NCI-H345 (cell line): ENCODE measurements around the gene KIF20B.

Experiments used
- DNase-seq: peaks from one replicate; lab custom pipeline; 2025; lab: John Stamatoyannopoulos, UW

The KIF20B gene

GRCh38 chr10:89701242-89702120, at the start of gene KIF20B:
Gene KIF20B (plus strand): TSS chr10:89701590. CDS start chr10:89705295, 3,705 bp downstream.
- peak; percentile 94 for DNase-seq

- no peak for DNase-seq
These were observed 49.3 kb upstream of the KIF20B start for GRCh38 chr10:89651916-89652573.

DNA sequence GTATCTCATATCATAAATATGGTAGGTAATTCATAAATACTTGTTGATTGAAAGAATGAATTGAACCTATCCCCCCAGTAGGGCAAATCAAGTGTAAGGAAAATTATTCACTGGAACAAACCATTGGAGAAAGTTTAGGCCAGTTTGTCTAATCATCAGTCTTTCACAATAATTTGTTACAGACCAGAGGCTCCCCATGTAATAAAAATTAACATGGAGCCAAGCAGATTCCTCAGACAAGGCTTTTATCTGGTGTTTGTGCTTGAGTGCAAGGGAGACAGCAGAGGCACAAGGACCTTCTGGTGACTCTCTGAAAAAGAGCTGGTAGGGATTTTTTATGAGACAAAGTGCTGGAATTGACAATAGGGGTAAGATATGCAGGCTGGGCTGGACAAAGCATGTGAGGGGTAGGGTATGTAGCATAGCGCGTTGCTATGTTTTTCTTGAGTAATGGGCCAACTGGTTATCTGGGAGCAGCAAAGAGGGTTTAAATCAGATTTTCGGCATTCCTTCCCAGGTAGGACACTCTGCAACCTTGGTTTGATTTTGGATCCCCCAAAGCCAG, 48.5 kb upstream of the KIF20B start:
- DNase-seq: no peak

- DNase-seq: no peak
These were observed 48.0 kb upstream of the KIF20B start for GRCh38 chr10:89653410-89653869.

- no peak for DNase-seq
These were observed 45.7 kb upstream of the KIF20B start for GRCh38 chr10:89655722-89656121.

- no peak for DNase-seq
These were observed 44.1 kb upstream of the KIF20B start for GRCh38 chr10:89657302-89657701.

DNA sequence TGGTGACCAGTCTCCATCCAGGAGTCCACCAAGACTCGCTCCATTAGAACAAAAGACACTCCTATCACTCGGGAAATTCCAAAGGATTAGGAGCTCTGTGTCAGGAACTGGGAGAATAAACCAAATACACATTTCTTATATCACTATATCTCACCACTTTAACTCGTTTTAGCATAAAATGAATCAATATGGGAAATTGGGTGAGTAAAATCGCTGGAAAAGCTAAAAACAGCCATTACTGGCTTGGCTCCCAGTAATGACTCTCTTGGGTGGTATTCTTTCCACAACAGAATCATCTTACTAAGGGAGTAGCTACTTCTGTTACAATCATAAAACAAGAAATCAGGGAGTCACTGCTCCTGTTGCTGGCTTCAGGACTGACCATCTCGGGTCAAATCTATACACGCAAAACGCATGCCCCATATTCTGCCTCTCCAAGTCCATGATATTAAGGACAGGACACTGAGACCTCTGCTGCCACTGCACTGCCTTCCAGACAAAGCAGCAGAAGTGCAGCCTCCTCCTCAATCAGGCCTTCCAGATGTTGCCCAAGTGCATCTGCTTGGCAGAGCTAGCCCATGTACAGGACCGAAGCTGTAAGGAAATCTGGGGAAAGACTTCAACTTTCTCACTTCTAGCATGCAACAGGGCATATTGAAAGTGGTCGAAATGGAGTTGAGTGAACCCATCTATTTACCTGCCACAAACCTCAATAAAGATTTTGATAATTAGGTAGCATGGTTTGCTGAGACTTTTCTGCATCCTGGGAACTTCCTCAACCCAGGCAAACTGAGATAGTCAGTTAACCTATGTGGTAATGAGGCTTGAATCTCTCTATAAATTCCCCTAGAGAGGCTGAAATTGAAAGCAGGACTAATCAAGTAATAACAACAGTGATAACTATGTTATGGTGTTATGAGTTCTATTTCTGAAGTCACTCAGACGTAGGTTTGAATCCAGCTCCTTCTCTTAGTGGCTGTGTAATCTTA, 42.0 kb upstream of the KIF20B start:
- no peak for DNase-seq

GRCh38 chr10:89662596-89662995, 38.8 kb upstream of the KIF20B start:
- no peak for DNase-seq

GRCh38 chr10:89663144-89663543, 38.2 kb upstream of the KIF20B start:
- DNase-seq: no peak

- no peak for DNase-seq
These were observed 37.2 kb upstream of the KIF20B start for GRCh38 chr10:89664203-89664602.

GRCh38 chr10:89665302-89665701, 36.1 kb upstream of the KIF20B start:
- no peak for DNase-seq

- DNase-seq: no peak
These were observed 35.3 kb upstream of the KIF20B start for GRCh38 chr10:89666138-89666537.

DNA sequence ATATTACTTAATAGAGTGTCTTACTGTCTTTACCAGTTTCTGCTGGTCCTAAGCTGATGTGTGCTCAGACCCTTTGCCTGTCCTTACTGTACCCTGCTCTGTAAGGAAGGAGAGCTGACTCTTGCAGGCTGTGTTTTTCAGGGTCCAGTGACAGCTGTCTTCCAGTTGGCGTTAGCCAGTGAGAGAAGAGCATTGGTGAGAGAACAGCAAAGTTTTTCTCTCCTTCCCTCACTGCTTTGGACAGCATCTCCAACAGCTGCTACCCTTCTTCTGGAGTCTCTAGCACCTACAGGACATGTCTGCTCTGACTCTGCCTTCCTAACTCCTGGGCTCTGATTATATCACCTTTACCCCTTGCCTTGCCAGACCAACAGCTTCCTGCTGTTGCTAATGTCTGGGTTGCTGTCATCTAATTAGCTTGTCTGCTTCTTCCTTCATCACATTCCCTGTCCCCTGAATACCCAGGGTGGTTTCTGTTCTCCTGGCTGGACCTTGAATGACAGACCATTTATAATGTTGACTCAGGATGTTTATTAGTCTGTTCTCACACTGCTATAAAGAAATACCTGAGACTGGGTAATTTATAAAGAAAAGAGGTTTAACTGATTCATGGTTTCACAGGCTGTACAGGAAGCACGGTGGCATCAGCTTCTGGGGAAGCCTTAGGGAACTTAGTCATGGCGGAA, 32.9 kb upstream of the KIF20B start:
- no peak for DNase-seq

- no peak for DNase-seq
These were observed 31.4 kb upstream of the KIF20B start for GRCh38 chr10:89669985-89670384.

DNA sequence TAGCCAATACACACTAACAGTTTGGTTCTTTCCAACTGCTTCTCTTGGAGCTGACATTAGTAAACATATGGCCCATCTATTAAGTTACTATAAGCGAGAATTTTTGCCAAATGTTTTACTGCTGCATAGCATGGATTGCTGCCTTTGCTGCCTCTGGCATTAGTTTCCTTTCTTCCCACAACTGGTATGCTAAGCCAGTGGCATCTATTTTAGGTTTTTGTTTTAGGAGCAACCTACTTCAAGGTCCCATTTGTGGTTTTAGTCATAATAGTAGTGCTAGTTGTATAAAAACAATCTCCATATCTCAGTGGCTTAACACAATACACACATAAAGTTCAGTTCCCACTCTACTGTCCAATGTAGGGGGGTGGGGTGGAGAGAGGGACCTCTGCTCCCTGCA, 30.5 kb upstream of the KIF20B start:
- DNase-seq: no peak

DNA sequence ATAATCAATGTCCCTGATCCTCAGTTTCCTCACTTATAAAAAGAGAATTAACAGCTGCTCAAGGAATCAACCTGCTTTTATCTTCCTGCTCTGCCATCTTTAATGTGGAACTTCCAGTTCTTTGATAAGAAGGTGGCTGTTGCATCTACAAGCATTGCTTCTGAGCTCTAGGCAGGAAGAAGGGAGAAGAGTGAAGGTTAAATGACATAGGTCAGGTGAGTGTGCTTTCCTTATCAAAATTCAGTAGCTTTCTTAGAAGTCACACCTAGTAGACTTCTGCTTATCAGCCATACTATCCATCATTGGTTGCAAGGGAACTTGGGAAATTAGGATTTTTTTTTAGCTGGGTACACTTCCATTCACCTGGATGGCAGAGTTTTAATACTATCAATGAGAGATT, 24.0 kb upstream of the KIF20B start:
- no peak for DNase-seq

DNA sequence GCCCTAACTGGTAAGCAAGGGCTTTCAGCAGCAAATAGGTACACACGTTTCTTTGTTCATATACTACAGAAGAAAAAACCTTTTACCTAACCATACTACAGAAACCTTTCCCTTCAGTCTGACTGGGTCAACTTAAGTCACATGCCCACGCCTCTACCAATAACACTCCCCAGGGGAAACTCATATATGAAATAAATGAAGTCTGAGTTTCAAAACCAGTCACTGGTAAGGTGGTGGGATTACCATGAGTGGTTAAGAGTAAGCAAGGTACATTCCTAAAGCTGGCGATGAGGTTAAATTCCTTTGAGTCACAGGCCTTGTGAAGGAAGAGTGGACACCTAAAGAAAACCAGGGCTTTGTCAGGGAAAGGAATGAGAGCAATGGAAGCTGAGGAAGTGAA, 21.4 kb upstream of the KIF20B start:
- DNase-seq: no peak

- DNase-seq: peak; percentile 19
These were observed 17.5 kb upstream of the KIF20B start for GRCh38 chr10:89683883-89684282.

DNA sequence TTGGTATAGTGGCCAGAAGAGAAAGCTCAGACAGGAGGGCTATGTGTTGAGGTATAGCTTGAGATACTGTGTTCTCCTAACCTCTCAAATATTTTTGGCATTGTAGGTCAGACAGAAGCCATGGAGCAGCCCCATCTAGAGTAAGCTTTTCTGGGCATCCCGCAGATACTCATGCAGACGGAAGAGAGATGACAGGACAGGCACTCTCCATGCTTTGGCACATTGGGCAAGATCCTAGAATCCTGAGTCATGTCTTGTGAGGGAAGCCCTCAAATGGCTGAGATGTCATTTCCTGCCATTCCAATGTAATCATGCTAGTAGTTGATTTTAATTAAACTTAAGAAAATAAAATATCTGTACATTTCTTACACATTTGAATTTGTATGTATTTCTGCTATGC, 16.8 kb upstream of the KIF20B start:
- no peak for DNase-seq

DNA sequence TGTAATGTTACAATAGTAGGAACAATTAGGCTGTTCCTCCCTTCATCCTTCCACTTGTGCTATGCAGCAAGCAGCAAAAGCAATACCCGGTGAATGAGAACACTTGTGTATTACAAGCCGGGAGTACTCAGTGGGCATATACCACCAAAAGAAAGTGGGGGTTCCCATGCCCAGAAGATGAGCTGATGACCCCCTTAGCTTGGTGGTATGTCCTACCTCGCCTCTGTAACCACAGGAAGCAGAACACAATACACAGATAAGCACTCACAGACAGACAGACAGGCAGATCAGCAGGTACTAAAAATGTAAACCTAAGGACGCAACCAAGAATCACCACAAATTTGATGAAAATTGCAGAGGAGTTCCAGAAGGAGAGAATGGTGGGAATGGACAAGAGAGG, 15.5 kb upstream of the KIF20B start:
- DNase-seq: no peak

GRCh38 chr10:89690027-89690426, 11.4 kb upstream of the KIF20B start:
- DNase-seq: no peak
